ENCODE measurements around the gene CALD1. TPM values are rescaled to one million over a fixed set of nuclear protein-coding genes. Genes with fewer than 3 reads are reported as not detected.

Gene CALD1
- total and polyA plus RNA-seq, 10 donors, result 42.4 to 333 (median 212) TPM

DNA sequence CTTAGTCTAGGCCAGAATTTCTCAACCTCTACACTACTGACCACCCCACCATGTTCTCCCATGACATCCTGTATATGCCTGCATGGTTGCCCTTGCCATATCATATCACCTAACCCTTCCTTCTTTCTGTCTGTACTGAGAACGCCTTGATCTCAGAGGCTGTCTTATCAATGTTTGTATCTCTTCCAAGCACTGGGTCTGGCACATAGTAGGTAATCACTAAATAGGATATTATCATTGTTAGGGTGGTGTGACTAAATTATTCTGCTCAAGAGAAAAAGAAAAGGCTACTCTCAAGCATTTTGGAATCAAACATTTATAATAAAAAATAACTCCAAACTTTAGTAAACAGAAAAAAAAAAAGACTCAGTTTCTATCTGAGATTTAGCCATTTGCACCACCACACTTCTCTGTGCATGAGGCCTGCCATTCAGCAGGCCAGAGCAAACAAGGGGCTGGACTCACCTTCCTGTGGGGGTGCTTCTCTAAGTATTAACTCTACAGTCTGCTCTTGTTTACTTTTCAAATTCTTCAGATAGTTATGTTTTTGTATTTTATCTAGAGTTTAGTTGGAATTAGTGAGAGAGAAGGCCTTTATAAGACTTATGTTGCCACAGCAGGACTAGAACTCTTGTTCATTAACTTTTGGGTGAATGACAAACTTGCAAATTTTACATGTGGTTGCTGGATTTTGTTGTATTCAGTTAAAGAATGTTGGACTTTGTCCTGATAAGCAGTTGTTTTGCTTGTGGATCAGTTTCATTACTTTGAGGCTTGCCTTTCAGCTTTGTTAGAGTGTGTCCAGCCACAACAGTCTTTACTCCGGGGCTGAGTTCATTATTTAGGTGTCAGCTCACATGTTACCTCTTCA, 212.3 kb downstream of the CALD1 start:
- no peak overlapping the region for H3K4me3 ChIP-seq
- 82 to 89% (median 84%) methylated on average over 2 of the region's 2 CpGs for whole genome bisulfite sequencing, 5 donors
- H3K4me1 ChIP-seq, result peaks cover 21 to 87% (median 46%) of the 10 kb centered on the region in 6 donors
- peak overlapping the region in 7 of 8 donors; percentile 39 to 69 (median 56) for H3K27ac ChIP-seq
- DNase-seq, result no peak
- TF ChIP-seq, protein P1, sequence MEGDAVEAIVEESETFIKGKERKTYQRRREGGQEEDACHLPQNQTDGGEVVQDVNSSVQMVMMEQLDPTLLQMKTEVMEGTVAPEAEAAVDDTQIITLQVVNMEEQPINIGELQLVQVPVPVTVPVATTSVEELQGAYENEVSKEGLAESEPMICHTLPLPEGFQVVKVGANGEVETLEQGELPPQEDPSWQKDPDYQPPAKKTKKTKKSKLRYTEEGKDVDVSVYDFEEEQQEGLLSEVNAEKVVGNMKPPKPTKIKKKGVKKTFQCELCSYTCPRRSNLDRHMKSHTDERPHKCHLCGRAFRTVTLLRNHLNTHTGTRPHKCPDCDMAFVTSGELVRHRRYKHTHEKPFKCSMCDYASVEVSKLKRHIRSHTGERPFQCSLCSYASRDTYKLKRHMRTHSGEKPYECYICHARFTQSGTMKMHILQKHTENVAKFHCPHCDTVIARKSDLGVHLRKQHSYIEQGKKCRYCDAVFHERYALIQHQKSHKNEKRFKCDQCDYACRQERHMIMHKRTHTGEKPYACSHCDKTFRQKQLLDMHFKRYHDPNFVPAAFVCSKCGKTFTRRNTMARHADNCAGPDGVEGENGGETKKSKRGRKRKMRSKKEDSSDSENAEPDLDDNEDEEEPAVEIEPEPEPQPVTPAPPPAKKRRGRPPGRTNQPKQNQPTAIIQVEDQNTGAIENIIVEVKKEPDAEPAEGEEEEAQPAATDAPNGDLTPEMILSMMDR (IDR thresholded peaks at IDR 0.05 in 8 of 11, conservative IDR thresholded peaks at IDR 0.05 in 3 of 11), result no peak
- TF ChIP-seq POLR2A (IDR thresholded peaks at IDR 0.05), result no peak
- no peak for TF ChIP-seq POLR2AphosphoS5 (IDR thresholded peaks at IDR 0.05)
- peaks cover 2 to 45% (median 8%) of the 10 kb centered on the region in 6 donors for H3K36me3 ChIP-seq
- no peaks in the 10 kb centered on the region for H3K9me3 ChIP-seq
- intact Hi-C loops (cut with DNase I; ENCODE audit: low total_unique reads), result loop anchor here (10.0 kb wide), 1 partner anchor 153 kb away; the partner anchor contains the start of gene TMEM140
- H3K27me3 ChIP-seq (replicated peaks in 1 of 7), result no peaks in the 10 kb centered on the region

DNA sequence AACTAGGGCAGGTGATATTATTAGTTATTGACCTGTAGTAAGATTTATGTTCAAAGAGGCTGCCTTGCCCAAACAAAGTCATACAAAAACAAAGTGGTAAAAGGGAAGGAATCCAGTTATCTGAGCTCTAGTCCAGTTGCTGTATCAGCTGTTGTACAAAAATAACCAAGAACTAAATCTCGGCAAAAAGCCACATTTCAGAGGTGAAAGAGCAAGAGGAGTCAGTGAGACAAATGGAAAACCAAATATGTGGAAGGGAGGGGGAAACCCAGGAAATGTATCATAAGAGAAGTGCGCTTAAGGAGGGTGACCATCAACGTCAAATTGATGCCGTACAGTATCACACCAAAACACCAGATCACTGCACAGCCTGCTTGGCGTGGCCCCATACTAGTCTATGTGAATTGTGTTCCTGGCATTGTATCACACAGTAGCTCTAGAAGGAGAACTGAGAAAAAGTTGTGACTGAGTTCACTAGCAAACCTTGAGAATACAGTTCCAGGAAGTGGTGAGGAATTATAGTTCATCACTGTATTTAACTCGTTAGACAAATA, 213.3 kb downstream of the CALD1 start:
- no peak for DNase-seq
- WGBS, 5 donors, result 42 to 63% (median 47%) methylated on average over 6 of the region's 6 CpGs
- Histone ChIP-seq H3K36me3 (peaks cover 2 to 54% (median 9%) of the 10 kb centered on the region in 6 donors), H3K27ac (peak overlapping the region in 7 of 8 donors; percentile 39 to 69 (median 56)), H3K4me1 (peaks cover 14 to 77% (median 38%) of the 10 kb centered on the region in 6 donors), H3K9me3 (no peaks in the 10 kb centered on the region), H3K27me3 (replicated peaks in 1 of 7) (no peaks in the 10 kb centered on the region), H3K4me3 (no peak overlapping the region)
- TF ChIP-seq POLR2AphosphoS5 (IDR thresholded peaks at IDR 0.05), result peak in 1 of 3 donors; percentile 70
- TF ChIP-seq, protein P1 (IDR thresholded peaks at IDR 0.05 in 8 of 11, conservative IDR thresholded peaks at IDR 0.05 in 3 of 11), result no peak
- intact Hi-C loops (cut with DNase I; ENCODE audit: low total_unique reads), result loop anchor here (10.0 kb wide), 1 partner anchor 152 kb away; the partner anchor contains the start of gene TMEM140

DNA sequence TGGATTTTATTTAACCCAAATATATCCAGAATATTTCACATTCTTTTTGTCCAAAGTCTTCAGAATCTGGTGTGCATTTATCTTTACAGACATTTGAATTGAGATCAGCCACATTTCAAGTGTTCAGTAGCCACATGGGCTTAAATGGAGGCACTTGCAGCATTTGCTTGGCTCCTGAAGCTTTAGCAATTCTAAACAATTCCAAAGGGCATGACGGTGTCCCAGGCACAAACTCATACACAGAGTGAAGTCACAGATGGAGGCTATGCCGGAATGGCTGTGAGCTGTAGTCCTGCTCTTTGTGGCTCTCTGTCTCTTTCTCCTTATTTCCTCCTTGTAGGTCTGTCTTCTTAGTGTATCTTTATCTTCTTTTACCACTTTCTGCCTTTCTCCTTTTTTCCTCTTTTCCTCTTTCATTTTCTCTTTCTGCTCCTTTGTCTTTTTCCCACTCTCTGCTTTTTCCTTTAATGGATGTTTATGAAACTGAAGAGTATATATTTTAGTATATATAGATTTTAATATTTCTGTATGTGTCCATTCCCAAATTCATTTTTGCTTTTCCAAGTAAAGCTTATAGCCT, 214.5 kb downstream of the CALD1 start:
- H3K27ac ChIP-seq, result peak overlapping the region in 4 of 8 donors; percentile 5 to 56 (median 37)
- TF ChIP-seq POLR2AphosphoS5 (IDR thresholded peaks at IDR 0.05) (no peak), POLR2A (IDR thresholded peaks at IDR 0.05) (no peak)
- TF ChIP-seq, protein P1 (IDR thresholded peaks at IDR 0.05 in 8 of 11, conservative IDR thresholded peaks at IDR 0.05 in 3 of 11), result no peak
- peaks cover 2 to 60% (median 12%) of the 10 kb centered on the region in 6 donors for H3K36me3 ChIP-seq
- 93 to 98% (median 96%) methylated on average over 2 of the region's 2 CpGs for WGBS, 5 donors
- H3K27me3 ChIP-seq (replicated peaks in 1 of 7), result no peaks in the 10 kb centered on the region
- peaks cover 3 to 64% (median 27%) of the 10 kb centered on the region in 6 donors for H3K4me1 ChIP-seq
- H3K9me3 ChIP-seq, result no peaks in the 10 kb centered on the region
- intact Hi-C loops (cut with DNase I; ENCODE audit: low total_unique reads), result loop anchor here (10.0 kb wide), 1 partner anchor 151 kb away; the partner anchor contains the start of gene TMEM140
- no peak overlapping the region for H3K4me3 ChIP-seq
- no peak for DNase-seq

Data from spleen (tissue), 11 donors.